Measurements from ENCODE around the gene RAC3. TPM values are rescaled to one million over a fixed set of nuclear protein-coding genes. Genes with fewer than 3 reads are reported as not detected.

Gene RAC3
- total RNA-seq, 4 donors from 2014 or later: 0.50 to 6.9 (median 0.54) TPM; not detected in 1

DNA sequence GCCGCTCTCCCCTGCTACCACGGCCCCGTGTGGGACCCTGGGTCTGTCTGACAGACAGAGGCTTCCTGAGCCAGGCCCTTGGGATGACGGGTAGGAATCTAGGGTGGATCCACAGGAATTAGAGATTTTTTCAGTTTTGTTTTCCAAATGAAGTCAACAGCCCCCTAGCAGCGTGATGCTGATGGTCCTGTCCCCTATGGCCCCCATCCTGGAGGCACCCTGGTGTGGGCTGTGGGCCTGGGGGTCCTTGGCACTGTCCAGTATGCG lies 24.3 kb upstream of the RAC3 start:
- no CpG with 5 or more reads among the region's 6 CpGs for WGBS, 2 donors (ENCODE audit: low coverage in 1 of 2)
- no peak for ATAC-seq
- no peak overlapping the region for H3K27ac ChIP-seq
- TF ChIP-seq POLR2A (IDR thresholded peaks at IDR 0.05): no peak
- H3K27me3 ChIP-seq: no peaks in the 10 kb centered on the region
- peaks cover 0 to 46% (median 21%) of the 10 kb centered on the region in 3 donors for H3K4me1 ChIP-seq
- peaks cover 0 to 30% of the 10 kb centered on the region in 2 donors for H3K36me3 ChIP-seq
- no peaks in the 10 kb centered on the region for H3K9me3 ChIP-seq
- H3K4me3 ChIP-seq: no peak overlapping the region

DNA sequence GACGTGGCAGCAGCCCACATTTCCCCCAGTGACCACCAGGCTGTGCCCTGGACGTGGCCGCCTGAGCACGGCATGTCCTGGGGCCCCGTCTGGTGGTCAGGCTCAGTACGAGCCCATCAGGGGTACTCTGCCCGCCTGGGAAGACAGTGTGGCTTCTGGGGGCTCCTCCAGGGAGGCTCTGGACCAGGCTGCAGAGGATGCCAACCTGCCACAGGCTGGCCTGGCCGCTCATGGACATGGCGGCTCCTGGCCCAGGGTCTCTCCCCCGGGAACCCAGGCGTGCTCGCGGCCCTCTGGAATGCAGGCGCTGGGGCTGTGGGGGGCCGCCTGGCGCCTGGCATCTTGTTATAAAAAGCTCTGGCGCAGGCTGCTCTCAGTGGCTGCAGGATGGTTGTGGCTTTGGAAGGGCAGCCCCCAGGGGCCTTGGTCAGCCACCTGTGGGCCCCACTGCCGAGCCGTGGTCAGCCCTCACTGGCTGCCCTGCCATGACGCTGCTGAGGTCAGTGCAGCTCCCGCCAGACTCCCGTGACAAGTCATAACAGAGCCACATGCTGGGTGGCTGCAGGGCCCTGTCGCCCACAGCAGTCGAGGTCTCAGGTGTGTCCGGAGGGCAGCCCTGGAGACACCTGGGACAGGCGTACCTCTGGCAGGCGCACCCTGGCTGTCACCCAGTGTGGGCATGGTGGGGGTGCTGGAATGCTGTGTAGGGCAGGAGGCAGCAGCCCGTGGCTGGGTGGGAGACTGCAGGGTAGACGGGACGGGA lies 23.8 kb upstream of the RAC3 start:
- no peaks in the 10 kb centered on the region for H3K27me3 ChIP-seq
- H3K9me3 ChIP-seq: no peaks in the 10 kb centered on the region
- peaks cover 0 to 34% of the 10 kb centered on the region in 2 donors for H3K36me3 ChIP-seq
- no peak overlapping the region for H3K4me3 ChIP-seq
- no peak overlapping the region for H3K27ac ChIP-seq
- no peak for TF ChIP-seq POLR2AphosphoS5 (IDR thresholded peaks at IDR 0.05)
- TF ChIP-seq CTCF (IDR thresholded peaks at IDR 0.05): no peak
- no peak for TF ChIP-seq POLR2A (IDR thresholded peaks at IDR 0.05)
- no peak for TF ChIP-seq EP300 (IDR thresholded peaks at IDR 0.05)
- WGBS, 2 donors (ENCODE audit: low coverage in 1 of 2): no CpG with 5 or more reads among the region's 30 CpGs
- peaks cover 0 to 43% (median 21%) of the 10 kb centered on the region in 3 donors for H3K4me1 ChIP-seq
- no peak for ATAC-seq

DNA sequence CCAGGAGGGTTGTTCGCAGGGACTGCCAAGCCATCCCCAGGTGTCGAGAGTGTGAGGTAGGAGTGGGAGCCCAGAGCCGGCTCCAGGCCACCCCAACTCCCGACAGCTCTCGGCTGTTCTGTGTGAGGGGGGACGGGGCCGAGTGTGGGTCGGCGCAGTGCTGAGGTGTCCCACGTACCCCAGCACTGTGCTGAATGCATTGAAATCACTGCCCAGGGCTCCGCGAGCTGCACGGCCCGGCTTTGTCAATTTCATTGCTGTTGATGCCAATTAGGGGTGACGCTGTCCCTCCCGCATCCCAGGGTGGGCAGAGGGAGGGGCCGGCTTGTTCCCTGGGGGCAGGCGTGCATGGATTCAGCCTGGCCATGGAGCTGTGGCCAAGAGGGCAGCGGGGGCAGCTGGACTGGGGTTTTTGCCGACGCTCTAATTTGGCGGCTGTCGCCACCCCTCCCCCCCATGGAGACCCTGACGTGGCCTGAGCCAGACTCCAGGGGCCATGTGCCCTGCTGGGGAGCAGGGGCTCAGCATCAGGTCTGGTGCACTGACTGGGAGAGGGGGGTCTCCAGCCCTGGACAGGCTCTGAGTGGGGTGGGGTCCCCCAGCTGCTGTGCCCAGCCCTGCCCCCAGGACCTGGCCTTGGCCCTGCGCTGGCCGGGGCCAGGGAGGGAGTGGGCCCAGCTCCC lies 23.1 kb upstream of the RAC3 start:
- Histone ChIP-seq H3K4me1 (peaks cover 0 to 36% (median 16%) of the 10 kb centered on the region in 3 donors), H3K4me3 (no peak overlapping the region)

GRCh38 chr17:82008941-82009405 lies 22.5 kb upstream of the RAC3 start:
- Histone ChIP-seq H3K27me3 (no peaks in the 10 kb centered on the region), H3K4me3 (no peak overlapping the region), H3K9me3 (no peaks in the 10 kb centered on the region), H3K4me1 (peaks cover 0 to 30% (median 10%) of the 10 kb centered on the region in 3 donors), H3K36me3 (peaks cover 0 to 34% of the 10 kb centered on the region in 2 donors), H3K27ac (no peak overlapping the region)
- no peak for ATAC-seq
- TF ChIP-seq EP300 (IDR thresholded peaks at IDR 0.05): no peak
- TF ChIP-seq POLR2A (IDR thresholded peaks at IDR 0.05): no peak
- TF ChIP-seq POLR2AphosphoS5 (IDR thresholded peaks at IDR 0.05): no peak
- no peak for TF ChIP-seq CTCF (IDR thresholded peaks at IDR 0.05)
- WGBS, 2 donors (ENCODE audit: low coverage in 1 of 2): 80% methylated on average over 1 of the region's 28 CpGs; no CpG with 5 or more reads in 1 of the 2 donors

More for the DNA sequence above, 23.1 kb upstream of the RAC3 start:
- no CpG with 5 or more reads among the region's 26 CpGs for WGBS, 2 donors (ENCODE audit: low coverage in 1 of 2)
- no peak for ATAC-seq
- H3K9me3 ChIP-seq: no peaks in the 10 kb centered on the region
- TF ChIP-seq EP300 (IDR thresholded peaks at IDR 0.05) (no peak), POLR2A (IDR thresholded peaks at IDR 0.05) (no peak), POLR2AphosphoS5 (IDR thresholded peaks at IDR 0.05) (no peak), CTCF (IDR thresholded peaks at IDR 0.05) (no peak)
- H3K36me3 ChIP-seq: peaks cover 0 to 34% of the 10 kb centered on the region in 2 donors
- H3K27ac ChIP-seq: no peak overlapping the region
- no peaks in the 10 kb centered on the region for H3K27me3 ChIP-seq

GRCh38 chr17:82009413-82009812 lies 22.1 kb upstream of the RAC3 start:
- Histone ChIP-seq H3K36me3 (peaks cover 0 to 34% of the 10 kb centered on the region in 2 donors), H3K27ac (no peak overlapping the region), H3K4me3 (no peak overlapping the region), H3K4me1 (peaks cover 0 to 26% (median 5%) of the 10 kb centered on the region in 3 donors), H3K9me3 (no peaks in the 10 kb centered on the region), H3K27me3 (no peaks in the 10 kb centered on the region)
- 89 to 100% methylated on average over 1 to 3 of the region's 15 CpGs for WGBS, 2 donors (ENCODE audit: low coverage in 1 of 2)
- ATAC-seq: no peak
- no peak for TF ChIP-seq POLR2AphosphoS5 (IDR thresholded peaks at IDR 0.05)
- no peak for TF ChIP-seq CTCF (IDR thresholded peaks at IDR 0.05)
- TF ChIP-seq EP300 (IDR thresholded peaks at IDR 0.05): no peak
- TF ChIP-seq POLR2A (IDR thresholded peaks at IDR 0.05): no peak

Data from gastroesophageal sphincter (tissue), 4 donors.